ENCODE data around the gene HDAC9.

HDAC9 gene

GRCh38 chr7:18526368-18526878 is 30.9 kb downstream of the HDAC9 start:
- no peak for DNase-seq

GRCh38 chr7:18529239-18529638 is 33.7 kb downstream of the HDAC9 start:
- DNase-seq, result no peak

GRCh38 chr7:18530224-18531179 is 35.0 kb downstream of the HDAC9 start:
- no peak for DNase-seq

- DNase-seq, result no peak
These were observed 36.0 kb downstream of the HDAC9 start for GRCh38 chr7:18531539-18531938.

GRCh38 chr7:18532813-18533212 is 37.3 kb downstream of the HDAC9 start:
- no peak for DNase-seq

- no peak for DNase-seq
These were observed 38.9 kb downstream of the HDAC9 start for GRCh38 chr7:18534481-18534880.

- no peak for DNase-seq
These were observed 40.4 kb downstream of the HDAC9 start for GRCh38 chr7:18535810-18536415.

- DNase-seq, result no peak
These were observed 40.9 kb downstream of the HDAC9 start for GRCh38 chr7:18536486-18536885.

- no peak for DNase-seq
These were observed 43.2 kb downstream of the HDAC9 start for GRCh38 chr7:18538554-18539250.

GRCh38 chr7:18540396-18540795 is 44.8 kb downstream of the HDAC9 start:
- no peak for DNase-seq

GRCh38 chr7:18541181-18541870 is 45.8 kb downstream of the HDAC9 start:
- no peak for DNase-seq

- DNase-seq, result no peak
These were observed 46.3 kb downstream of the HDAC9 start for GRCh38 chr7:18541871-18542212.

- no peak for DNase-seq
These were observed 51.0 kb downstream of the HDAC9 start for GRCh38 chr7:18546576-18546975.

GRCh38 chr7:18547509-18548187 is 52.1 kb downstream of the HDAC9 start:
- no peak for DNase-seq

- DNase-seq, result no peak
These were observed 53.0 kb downstream of the HDAC9 start for GRCh38 chr7:18548534-18548933.

GRCh38 chr7:18550574-18550973 is 55.0 kb downstream of the HDAC9 start:
- DNase-seq, result no peak

- no peak for DNase-seq
These were observed 56.9 kb downstream of the HDAC9 start for GRCh38 chr7:18552316-18552916.

- no peak for DNase-seq
These were observed 57.5 kb downstream of the HDAC9 start for GRCh38 chr7:18552943-18553604.

- no peak for DNase-seq
These were observed 58.1 kb downstream of the HDAC9 start for GRCh38 chr7:18553605-18554003.

- no peak for DNase-seq
These were observed 59.6 kb downstream of the HDAC9 start for GRCh38 chr7:18555120-18555519.

- no peak for DNase-seq
These were observed 60.4 kb downstream of the HDAC9 start for GRCh38 chr7:18555968-18556367.
